B cell (primary cell): ENCODE results near the gene DPP10. TPM values are rescaled to one million over a fixed set of nuclear protein-coding genes. Genes with fewer than 3 reads are reported as not detected.

Experiments
- ATAC-seq: fragments of 200-7000 bp; cut with Tn5 transposase; one replicate; pipeline ENCODE4 v1.10.0; 2021; ENCODE audit warnings: low read depth, mild to moderate bottlenecking, moderate number of reproducible peaks, moderate library complexity
- CTCF ChIA-PET: fragments of 350-600 bp; sonication (Branson Sonifier 250); formaldehyde crosslinking; loops from one replicate; lab custom pipeline; 2021; ENCODE audit warnings: antibody characterized with exemption, inconsistent platforms; lab: Charles Lee
- POLR2A ChIA-PET: fragments of 350-600 bp; sonication (Branson Sonifier 250); formaldehyde crosslinking; loops from one replicate; lab custom pipeline; 2021; ENCODE audit warnings: antibody characterized with exemption; lab: Charles Lee
- DNase-seq: peaks from one replicate; pipeline ENCODE4 v3.0.0; 2013
- H2AFZ ChIP-seq: 2 replicates; pipeline ENCODE4 v1.6.1; 2012; ENCODE audit warnings: mild to moderate bottlenecking, low read depth, low read length; ENCODE audit not compliant: insufficient read depth, poor library complexity, severe bottlenecking
- H3K27ac ChIP-seq, 2 donors: 1 replicate in 1 of 2; 2 replicates in 1 of 2; pipeline ENCODE4 v1.5.1; 2012 to 2013; ENCODE audit warnings: low read length in 2 of 2, mild to moderate bottlenecking in 2 of 2, moderate library complexity in 1 of 2
- H3K27me3 ChIP-seq, 4 experiments: fragments of 200-600 bp in 1 of 4; sonication (generic) in 1 of 4; replicated peaks in 1 of 4; 1 replicate in 2 of 4; 2 replicates in 2 of 4; pipeline versions ENCODE4 v1.6.1 to v1.7.0; 2013 to 2016; ENCODE audit warnings: low read length in 3 of 4, mild to moderate bottlenecking in 2 of 4, mixed read lengths in 1 of 4, moderate library complexity in 1 of 4; ENCODE audit not compliant: insufficient read depth in 4 of 4, control insufficient read depth in 3 of 4; ENCODE audit errors: control extremely low read depth in 1 of 4
- H3K36me3 ChIP-seq, 2 experiments: replicated peaks in 1 of 2; 1 replicate in 1 of 2; 2 replicates in 1 of 2; pipeline versions ENCODE4 v1.6.1 to v1.7.1; 2013; ENCODE audit warnings: low read length in 1 of 2; ENCODE audit not compliant: insufficient read depth in 2 of 2, control insufficient read depth in 1 of 2; ENCODE audit errors: control extremely low read depth in 1 of 2, extremely low read depth in 1 of 2
- H3K4me1 ChIP-seq, 2 donors: fragments of 200-600 bp in 1 of 2; sonication (generic) in 1 of 2; 1 replicate in 1 of 2; 2 replicates in 1 of 2; pipeline versions ENCODE4 v1.5.1 to v1.6.1; 2013 to 2017; ENCODE audit warnings: low read length in 2 of 2; ENCODE audit not compliant: control insufficient read depth in 2 of 2, insufficient read depth in 2 of 2
- H3K4me2 ChIP-seq: replicated peaks from 2 replicates; pipeline ENCODE3; 2012; ENCODE audit warnings: mild to moderate bottlenecking, low read depth, low read length; ENCODE audit not compliant: poor library complexity, severe bottlenecking
- H3K4me3 ChIP-seq, 5 experiments: fragments of 200-600 bp in 1 of 5; sonication (generic) in 1 of 5; 1 replicate in 3 of 5; 2 replicates in 2 of 5; pipeline versions ENCODE4 v1.5.1 to v1.7.0; 2011 to 2016; ENCODE audit warnings: low read length in 4 of 5, mild to moderate bottlenecking in 4 of 5, low read depth in 2 of 5, control low read depth in 1 of 5, moderate library complexity in 1 of 5; ENCODE audit not compliant: insufficient read depth in 1 of 5; ENCODE audit errors: control extremely low read depth in 1 of 5, extremely low read depth in 1 of 5
- H3K79me2 ChIP-seq: fragments of 200-600 bp; sonication (generic); one replicate; pipeline ENCODE4 v1.6.0; 2016; ENCODE audit warnings: low read length; ENCODE audit not compliant: control insufficient read depth, insufficient read depth
- H3K9ac ChIP-seq: fragments of 200-600 bp; sonication (generic); 2 replicates; pipeline ENCODE4 v1.6.1; 2017; ENCODE audit warnings: mild to moderate bottlenecking, low read length, moderate library complexity
- H3K9me3 ChIP-seq, 3 donors: one replicate each; pipeline versions ENCODE4 v1.6.1 to v1.7.1; 2013; ENCODE audit warnings: low read length in 2 of 3; ENCODE audit not compliant: control insufficient read depth in 2 of 3, insufficient read depth in 1 of 3; ENCODE audit errors: control extremely low read depth in 1 of 3
- H4K20me1 ChIP-seq: 2 replicates; pipeline ENCODE4 v1.6.0; 2012; ENCODE audit warnings: mild to moderate bottlenecking, low read length; ENCODE audit not compliant: insufficient read depth, control insufficient read depth, poor library complexity, severe bottlenecking
- H3K27ac Mint-ChIP-seq: one replicate; pipeline ENCODE4 v1.8.0; 2021; ENCODE audit warnings: mixed read lengths
- H3K27me3 Mint-ChIP-seq: one replicate; pipeline ENCODE4 v1.8.0; 2021; ENCODE audit warnings: mixed read lengths
- H3K4me1 Mint-ChIP-seq: one replicate; pipeline ENCODE4 v1.8.0; 2021; ENCODE audit warnings: mixed read lengths
- H3K4me3 Mint-ChIP-seq: one replicate; pipeline ENCODE4 v1.8.0; 2021; ENCODE audit warnings: mixed read lengths
- H3K9me3 Mint-ChIP-seq: one replicate; pipeline ENCODE4 v1.8.0; 2022; ENCODE audit warnings: mixed read lengths; ENCODE audit not compliant: insufficient read depth
- EZH2 ChIP-seq: IDR thresholded peaks from 2 replicates; pipeline ENCODE4 v1.6.1; 2012; ENCODE audit warnings: borderline replicate concordance, low read depth, mild to moderate bottlenecking, moderate library complexity, low read length; ENCODE audit not compliant: insufficient read depth, poor library complexity, severe bottlenecking
- WGBS: methylation state at CpG from one replicate; pipeline ENCODE4 v1.1.5; 2013; ENCODE audit warnings: missing lambda C conversion rate; ENCODE audit not compliant: insufficient coverage; 5-methylcytosine and 5-hydroxymethylcytosine counted together
- intact Hi-C: fragments of 100-400 bp; cut with micrococcal nuclease; formaldehyde crosslinking; loops from one replicate; pipeline ENCODE4 v1.10.0; 2022
- polyA plus RNA-seq: library from polyadenylated mRNA; depleted of rRNA; stranded (reverse); fragments of >200 nt; gene quantifications from 2 replicates; pipeline ENCODE4 v1.2.3, GENCODE V29; 2012
- total RNA-seq, 2 donors: library from RNA; stranded (reverse); fragments of 120-200 nt in 1 of 2; gene quantifications; 1 replicate in 1 of 2; 2 replicates in 1 of 2; pipeline versions ENCODE4 v1.2.3 to v1.2.4, GENCODE V29; 2013 to 2022
- TF ChIP-seq, protein P1 (sequence below): fragments of 200-600 bp; IDR thresholded peaks from one replicate; pipeline ENCODE4 v1.8.0; 2022; ENCODE audit warnings: antibody characterized with exemption, mild to moderate bottlenecking

The DPP10 gene
- total and polyA plus RNA-seq, 2 donors (not counting 1 experiment from before 2014, with no cell fraction given): not detected

GRCh38 chr2:114728372-114728771 lies 285.9 kb downstream of the DPP10 start:
- H3K9me3 Mint-ChIP-seq: no peaks in the 10 kb centered on the region
- Histone ChIP-seq H3K36me3 (no peaks in the 10 kb centered on the region), H3K79me2 (no peaks in the 10 kb centered on the region), H4K20me1 (no peaks in the 10 kb centered on the region), H3K4me1 (no peaks in the 10 kb centered on the region), H3K27me3 (no peaks in the 10 kb centered on the region), H3K27ac (no peak overlapping the region), H3K4me3 (no peak overlapping the region), H3K9me3 (no peaks in the 10 kb centered on the region), H2AFZ (no peak overlapping the region), H3K4me2 (no peak overlapping the region), H3K9ac (no peak overlapping the region)
- ChIA-PET POLR2A (no interaction called here), CTCF (no interaction called here)
- no peak overlapping the region for H3K27ac Mint-ChIP-seq
- no CpG with 5 or more reads among the region's 4 CpGs for WGBS
- no peaks in the 10 kb centered on the region for H3K27me3 Mint-ChIP-seq
- TF ChIP-seq EZH2: no peak
- TF ChIP-seq, protein P1, sequence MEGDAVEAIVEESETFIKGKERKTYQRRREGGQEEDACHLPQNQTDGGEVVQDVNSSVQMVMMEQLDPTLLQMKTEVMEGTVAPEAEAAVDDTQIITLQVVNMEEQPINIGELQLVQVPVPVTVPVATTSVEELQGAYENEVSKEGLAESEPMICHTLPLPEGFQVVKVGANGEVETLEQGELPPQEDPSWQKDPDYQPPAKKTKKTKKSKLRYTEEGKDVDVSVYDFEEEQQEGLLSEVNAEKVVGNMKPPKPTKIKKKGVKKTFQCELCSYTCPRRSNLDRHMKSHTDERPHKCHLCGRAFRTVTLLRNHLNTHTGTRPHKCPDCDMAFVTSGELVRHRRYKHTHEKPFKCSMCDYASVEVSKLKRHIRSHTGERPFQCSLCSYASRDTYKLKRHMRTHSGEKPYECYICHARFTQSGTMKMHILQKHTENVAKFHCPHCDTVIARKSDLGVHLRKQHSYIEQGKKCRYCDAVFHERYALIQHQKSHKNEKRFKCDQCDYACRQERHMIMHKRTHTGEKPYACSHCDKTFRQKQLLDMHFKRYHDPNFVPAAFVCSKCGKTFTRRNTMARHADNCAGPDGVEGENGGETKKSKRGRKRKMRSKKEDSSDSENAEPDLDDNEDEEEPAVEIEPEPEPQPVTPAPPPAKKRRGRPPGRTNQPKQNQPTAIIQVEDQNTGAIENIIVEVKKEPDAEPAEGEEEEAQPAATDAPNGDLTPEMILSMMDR: no peak
- H3K4me1 Mint-ChIP-seq: no peaks in the 10 kb centered on the region
- no peak overlapping the region for H3K4me3 Mint-ChIP-seq
- intact Hi-C loops: loop anchor here (2.0 kb wide), 1 partner anchor 58 kb away; no protein-coding TSS in a partner anchor
- DNase-seq: no peak
- ATAC-seq: no peak

DNA sequence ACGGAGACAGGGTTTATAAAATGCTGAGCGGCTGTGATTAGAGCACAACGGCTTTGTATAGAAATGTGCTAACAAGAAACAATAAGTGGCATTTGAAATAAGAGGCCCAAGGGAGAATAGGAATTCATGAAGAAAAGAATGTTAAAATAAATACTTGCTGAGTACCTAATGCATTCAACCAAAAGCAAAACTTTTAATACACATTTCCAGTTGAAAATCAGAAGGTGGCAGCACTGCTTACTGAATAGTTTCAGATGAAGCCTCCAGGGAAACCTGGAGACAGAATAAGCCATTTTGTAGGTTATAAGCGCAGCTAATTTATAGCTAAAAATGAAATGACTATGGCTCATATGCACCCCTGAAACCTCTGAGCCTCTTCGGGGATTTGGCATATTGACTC lies 286.6 kb downstream of the DPP10 start:
- Histone ChIP-seq H3K4me1 (no peaks in the 10 kb centered on the region), H3K4me3 (no peak overlapping the region), H4K20me1 (no peaks in the 10 kb centered on the region), H3K27ac (no peak overlapping the region), H3K36me3 (no peaks in the 10 kb centered on the region), H2AFZ (no peak overlapping the region), H3K79me2 (no peaks in the 10 kb centered on the region), H3K9me3 (no peaks in the 10 kb centered on the region), H3K9ac (no peak overlapping the region), H3K27me3 (no peaks in the 10 kb centered on the region), H3K4me2 (no peak overlapping the region)
- Mint-ChIP-seq H3K4me3 (no peak overlapping the region), H3K9me3 (no peaks in the 10 kb centered on the region), H3K4me1 (no peaks in the 10 kb centered on the region), H3K27me3 (no peaks in the 10 kb centered on the region), H3K27ac (no peak overlapping the region)
- TF ChIP-seq EZH2: no peak
- TF ChIP-seq, protein P1: no peak
- ChIA-PET CTCF (no interaction called here), POLR2A (no interaction called here)
- 89% methylated on average over 4 of the region's 5 CpGs for WGBS
- no peak for DNase-seq
- intact Hi-C loops: loop anchor here (2.0 kb wide), 1 partner anchor 58 kb away; no protein-coding TSS in a partner anchor
- ATAC-seq: no peak
